WERI-Rb-1 (cell line): ENCODE data around the gene TSC1.

Source experiments
- DNase-seq: peaks from one replicate; pipeline ENCODE4 v3.0.0-alpha.2; 2020
- H3K27ac ChIP-seq: fragments of 250-450 bp; sonication (Bioruptor Pico); 2 replicates; pipeline ENCODE4 v1.5.1; 2020; ENCODE audit warnings: mild to moderate bottlenecking, moderate library complexity
- H3K27me3 ChIP-seq: fragments of 250-450 bp; sonication (Bioruptor Pico); 2 replicates; pipeline ENCODE4 v1.5.1; 2021; ENCODE audit warnings: mild to moderate bottlenecking, low read depth, moderate library complexity; ENCODE audit not compliant: insufficient read depth, severe bottlenecking
- H3K36me3 ChIP-seq: fragments of 250-450 bp; sonication (Bioruptor Pico); 2 replicates; pipeline ENCODE4 v1.5.1; 2020; ENCODE audit warnings: mild to moderate bottlenecking, moderate library complexity
- H3K4me3 ChIP-seq: 2 replicates; pipeline ENCODE4 v1.5.1; 2011; ENCODE audit warnings: low read depth, mild to moderate bottlenecking, control low read depth, low read length
- H3K9me3 ChIP-seq: fragments of 250-450 bp; sonication (Bioruptor Pico); 2 replicates; pipeline ENCODE4 v1.5.1; 2021; ENCODE audit warnings: mild to moderate bottlenecking, moderate library complexity; ENCODE audit not compliant: severe bottlenecking
- TF ChIP-seq, protein P1 (sequence below): IDR thresholded peaks from 2 replicates; pipeline ENCODE4 v1.5.1; 2011; ENCODE audit warnings: low read depth, mild to moderate bottlenecking, control low read depth, inconsistent platforms, low read length

The TSC1 gene

DNA sequence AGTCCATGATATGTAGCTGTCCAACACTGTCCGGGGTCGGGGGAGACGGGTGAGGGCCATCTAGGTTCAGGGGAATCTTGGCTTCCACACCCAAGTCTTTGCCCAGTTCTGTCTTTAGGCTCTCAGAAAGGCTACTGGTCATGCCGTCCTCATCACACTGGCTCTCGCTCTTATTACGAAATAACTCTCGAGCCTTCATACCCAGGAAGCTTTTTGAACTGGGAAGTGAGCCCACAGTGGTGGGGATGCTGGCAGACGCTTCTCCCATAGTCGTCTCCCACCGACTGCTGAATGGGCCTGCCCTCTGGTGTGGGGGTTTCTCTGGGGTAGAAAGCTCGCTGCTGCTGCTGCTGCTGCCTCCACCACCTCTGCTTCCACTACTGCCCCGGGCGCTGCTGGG, 48.2 kb downstream of the TSC1 start:
- no peak for DNase-seq
- no peaks in the 10 kb centered on the region for H3K27me3 ChIP-seq
- H3K27ac ChIP-seq, result no peak overlapping the region
- peaks cover 62% of the 10 kb centered on the region for H3K36me3 ChIP-seq
- TF ChIP-seq, protein P1, sequence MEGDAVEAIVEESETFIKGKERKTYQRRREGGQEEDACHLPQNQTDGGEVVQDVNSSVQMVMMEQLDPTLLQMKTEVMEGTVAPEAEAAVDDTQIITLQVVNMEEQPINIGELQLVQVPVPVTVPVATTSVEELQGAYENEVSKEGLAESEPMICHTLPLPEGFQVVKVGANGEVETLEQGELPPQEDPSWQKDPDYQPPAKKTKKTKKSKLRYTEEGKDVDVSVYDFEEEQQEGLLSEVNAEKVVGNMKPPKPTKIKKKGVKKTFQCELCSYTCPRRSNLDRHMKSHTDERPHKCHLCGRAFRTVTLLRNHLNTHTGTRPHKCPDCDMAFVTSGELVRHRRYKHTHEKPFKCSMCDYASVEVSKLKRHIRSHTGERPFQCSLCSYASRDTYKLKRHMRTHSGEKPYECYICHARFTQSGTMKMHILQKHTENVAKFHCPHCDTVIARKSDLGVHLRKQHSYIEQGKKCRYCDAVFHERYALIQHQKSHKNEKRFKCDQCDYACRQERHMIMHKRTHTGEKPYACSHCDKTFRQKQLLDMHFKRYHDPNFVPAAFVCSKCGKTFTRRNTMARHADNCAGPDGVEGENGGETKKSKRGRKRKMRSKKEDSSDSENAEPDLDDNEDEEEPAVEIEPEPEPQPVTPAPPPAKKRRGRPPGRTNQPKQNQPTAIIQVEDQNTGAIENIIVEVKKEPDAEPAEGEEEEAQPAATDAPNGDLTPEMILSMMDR, result no peak
- H3K4me3 ChIP-seq, result no peak overlapping the region
- H3K9me3 ChIP-seq, result no peaks in the 10 kb centered on the region

DNA sequence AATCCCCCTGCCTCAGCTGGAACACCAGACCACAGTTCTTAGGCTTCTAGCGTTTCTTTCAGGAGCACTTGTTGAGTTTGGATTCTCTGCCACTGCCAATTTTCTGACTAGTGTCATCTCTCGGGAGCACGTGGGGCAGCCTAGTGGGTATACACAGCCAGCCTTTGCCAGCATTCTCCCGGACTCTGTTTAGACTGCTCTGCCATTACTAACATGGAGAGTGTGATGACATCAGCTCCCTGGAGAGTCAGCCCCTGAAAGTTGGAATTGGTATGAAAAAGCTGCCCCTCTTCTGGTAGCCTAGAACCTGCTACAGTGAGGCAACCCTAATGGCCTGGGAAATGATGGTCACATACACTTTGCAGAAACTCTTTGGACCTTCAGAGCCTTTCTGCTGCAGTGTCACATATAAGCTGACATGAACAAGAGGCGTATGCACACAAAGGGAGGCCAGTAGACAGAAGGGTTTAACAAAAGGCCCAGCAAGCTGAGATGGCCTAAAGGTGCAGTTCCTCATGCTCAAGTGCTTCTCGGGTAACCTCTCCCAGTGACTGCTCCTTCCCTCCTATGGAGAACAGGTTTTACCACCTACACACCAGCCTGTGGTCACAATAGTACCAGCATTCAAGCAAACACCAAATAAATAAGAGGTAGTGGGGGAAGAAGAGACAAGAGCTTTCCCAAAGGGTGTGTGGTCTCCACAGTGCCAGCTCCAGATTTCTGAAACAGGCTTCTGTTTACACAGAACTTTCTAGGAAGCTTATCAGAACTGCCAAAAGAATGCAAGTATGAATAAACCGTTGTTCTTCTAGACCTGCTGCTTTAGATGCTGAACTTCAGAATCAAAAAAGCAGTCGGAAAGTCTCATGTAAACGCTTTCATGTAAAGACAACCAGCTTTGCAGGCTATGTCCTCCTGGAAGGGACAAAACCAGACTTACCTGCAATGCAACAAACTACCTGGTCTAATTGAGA, 49.3 kb downstream of the TSC1 start:
- Histone ChIP-seq H3K4me3 (no peak overlapping the region), H3K27ac (no peak overlapping the region), H3K36me3 (peaks cover 51% of the 10 kb centered on the region), H3K9me3 (no peaks in the 10 kb centered on the region), H3K27me3 (no peaks in the 10 kb centered on the region)
- TF ChIP-seq, protein P1, result no peak
- no peak for DNase-seq

DNA sequence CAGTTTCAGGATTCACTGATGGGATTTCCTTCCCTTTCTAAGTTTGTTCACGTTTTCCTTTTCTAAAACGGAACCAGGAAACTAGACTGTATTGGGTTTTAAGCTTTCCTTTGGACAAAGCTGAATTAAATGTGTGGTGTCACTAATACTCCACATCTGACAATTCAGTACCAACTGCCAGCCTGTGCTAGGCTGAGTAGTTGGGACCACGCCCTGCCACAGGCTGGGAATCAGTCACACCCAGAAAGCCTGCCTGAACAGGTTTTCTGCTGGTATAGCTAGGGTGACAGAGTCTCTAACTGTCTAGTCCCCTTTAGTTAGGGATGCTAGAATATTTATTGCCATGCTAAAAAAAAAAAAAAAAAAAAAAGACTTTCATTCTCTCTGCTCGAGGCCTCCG, 50.1 kb downstream of the TSC1 start:
- H3K4me3 ChIP-seq, result no peak overlapping the region
- H3K27me3 ChIP-seq, result no peaks in the 10 kb centered on the region
- TF ChIP-seq, protein P1, result no peak
- DNase-seq, result no peak
- H3K9me3 ChIP-seq, result no peaks in the 10 kb centered on the region
- peaks cover 43% of the 10 kb centered on the region for H3K36me3 ChIP-seq
- no peak overlapping the region for H3K27ac ChIP-seq

DNA sequence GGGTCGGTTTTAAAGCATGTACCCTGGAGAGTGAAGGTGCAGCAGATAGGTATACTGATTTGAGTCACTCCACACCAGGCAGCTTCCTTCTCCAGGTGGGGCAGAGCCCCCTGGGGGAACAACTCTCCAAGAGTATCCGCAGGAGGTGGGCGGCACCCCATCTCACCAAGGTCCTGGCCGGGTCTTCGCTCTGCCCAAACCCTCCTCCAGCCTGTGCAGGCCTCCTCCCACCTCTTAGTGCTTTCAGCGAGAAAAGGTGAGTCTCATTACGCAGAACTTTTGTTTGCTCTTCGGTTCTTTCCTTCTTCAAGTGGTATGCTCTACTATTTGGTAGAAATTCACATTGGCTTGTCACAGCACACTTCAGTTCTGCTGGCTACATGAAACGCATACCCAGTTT, 52.0 kb downstream of the TSC1 start:
- Histone ChIP-seq H3K4me3 (no peak overlapping the region), H3K27ac (no peak overlapping the region), H3K27me3 (no peaks in the 10 kb centered on the region), H3K36me3 (peaks cover 28% of the 10 kb centered on the region), H3K9me3 (no peaks in the 10 kb centered on the region)
- DNase-seq, result no peak
- TF ChIP-seq, protein P1, result no peak

DNA sequence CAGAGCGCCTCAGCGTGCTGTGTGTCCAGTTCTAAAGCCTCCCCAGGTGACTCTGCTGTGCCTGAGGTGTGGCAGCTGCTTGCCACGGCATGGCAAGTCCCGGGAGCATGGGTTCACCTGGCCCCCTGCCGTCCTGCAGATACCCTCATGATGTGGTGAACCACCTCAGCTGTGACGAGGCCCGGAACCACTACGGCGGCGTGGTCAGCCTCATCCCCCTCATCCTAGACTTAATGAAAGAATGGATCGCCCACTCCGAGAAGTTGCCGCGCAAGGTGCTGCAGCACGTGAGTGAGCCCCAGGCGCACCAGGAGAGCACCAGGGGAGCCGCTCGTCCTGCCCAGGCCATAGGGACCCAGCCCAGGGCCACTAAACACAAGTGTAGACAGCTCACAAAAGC, 56.3 kb downstream of the TSC1 start:
- Histone ChIP-seq H3K27ac (no peak overlapping the region), H3K9me3 (no peaks in the 10 kb centered on the region), H3K27me3 (no peaks in the 10 kb centered on the region), H3K36me3 (peaks cover 4% of the 10 kb centered on the region; the same call in 1 of the 2 replicates), H3K4me3 (no peak overlapping the region)
- no peak for DNase-seq
- TF ChIP-seq, protein P1, result no peak
